T-helper 2 cell (primary cell): Measurements from ENCODE around the gene CCNJ.
A peak's percentile ranks its signal among the peaks of the same experiment; 100 is the strongest.
"Not testable (repeated sequence)": the region's sequence is repeated elsewhere in the genome, so short reads cannot be mapped to it uniquely, and the experiment has no call there.

Experiments used
- DNase-seq, 5 experiments: peaks; one replicate each; pipeline versions ENCODE4 v3.0.0 to v3.0.0-alpha.2; 2012 to 2022
- total RNA-seq, 2 donors: gene quantifications; one replicate each; lab custom pipeline; 2026; lab: John Stamatoyannopoulos, UW

The CCNJ gene
- 9.7 to 10.6 reads per million in 2 donors for total RNA-seq

GRCh38 chr10:96043033-96043892 is at the start of gene CCNJ:
CCNJ (plus strand) TSS chr10:96043583; CDS start chr10:96044394, 811 bp downstream.
- DNase-seq = peak; percentile 63 to 89 (median 74)

GRCh38 chr10:95994376-95994775 is 49.0 kb upstream of the CCNJ start:
- DNase-seq = not testable (repeated sequence)

- DNase-seq = peak in 1 of 5 experiments; percentile 9
These were observed 45.1 kb upstream of the CCNJ start for GRCh38 chr10:95998255-95998784.

- no peak for DNase-seq
These were observed 29.4 kb upstream of the CCNJ start for GRCh38 chr10:96013956-96014355.

- DNase-seq = no peak
These were observed 28.8 kb upstream of the CCNJ start for GRCh38 chr10:96014473-96015102.

GRCh38 chr10:96017191-96017687 is 26.1 kb upstream of the CCNJ start:
- DNase-seq = peak in 1 of 5 experiments; percentile 69

- no peak for DNase-seq
These were observed 22.1 kb upstream of the CCNJ start for GRCh38 chr10:96021332-96021731.

GRCh38 chr10:96022739-96023138 is 20.6 kb upstream of the CCNJ start:
- no peak for DNase-seq

GRCh38 chr10:96023168-96023567 is 20.2 kb upstream of the CCNJ start:
- no peak for DNase-seq

GRCh38 chr10:96025566-96025965 is 17.8 kb upstream of the CCNJ start:
- DNase-seq = peak in 1 of 5 experiments; percentile 36

- DNase-seq = no peak
These were observed 8.8 kb upstream of the CCNJ start for GRCh38 chr10:96034625-96035024.

- DNase-seq = no peak
These were observed 4.7 kb upstream of the CCNJ start for GRCh38 chr10:96038476-96039387.

GRCh38 chr10:96041146-96041545 is 2.2 kb upstream of the CCNJ start:
- DNase-seq = no peak

- peak in 4 of 5 experiments; percentile 16 to 59 (median 24) for DNase-seq
These were observed 721 bp downstream of the CCNJ start for GRCh38 chr10:96043893-96044715.

- DNase-seq = peak in 1 of 5 experiments; percentile 12
These were observed 1.4 kb downstream of the CCNJ start for GRCh38 chr10:96044736-96045135.

GRCh38 chr10:96046546-96046945 is 3.2 kb downstream of the CCNJ start:
- no peak for DNase-seq

GRCh38 chr10:96047004-96047649 is 3.7 kb downstream of the CCNJ start:
- DNase-seq = peak in 1 of 5 experiments; percentile 11

- DNase-seq = not testable (repeated sequence)
These were observed 4.5 kb downstream of the CCNJ start for GRCh38 chr10:96047925-96048324.

- no peak for DNase-seq
These were observed 6.0 kb downstream of the CCNJ start for GRCh38 chr10:96049340-96049739.

- no peak for DNase-seq
These were observed 10.6 kb downstream of the CCNJ start for GRCh38 chr10:96053985-96054384.

- DNase-seq = no peak
These were observed 13.4 kb downstream of the CCNJ start for GRCh38 chr10:96056787-96057186.
